ENCODE results near the gene SPEG. TPM values are rescaled to one million over a fixed set of nuclear protein-coding genes. Genes with fewer than 3 reads are reported as not detected.
A peak's percentile ranks its signal among the peaks of the same experiment; 100 is the strongest.

SPEG gene
- total RNA-seq, 6 experiments from 2014 or later = 0.24 to 1.5 (median 0.48) TPM

DNA sequence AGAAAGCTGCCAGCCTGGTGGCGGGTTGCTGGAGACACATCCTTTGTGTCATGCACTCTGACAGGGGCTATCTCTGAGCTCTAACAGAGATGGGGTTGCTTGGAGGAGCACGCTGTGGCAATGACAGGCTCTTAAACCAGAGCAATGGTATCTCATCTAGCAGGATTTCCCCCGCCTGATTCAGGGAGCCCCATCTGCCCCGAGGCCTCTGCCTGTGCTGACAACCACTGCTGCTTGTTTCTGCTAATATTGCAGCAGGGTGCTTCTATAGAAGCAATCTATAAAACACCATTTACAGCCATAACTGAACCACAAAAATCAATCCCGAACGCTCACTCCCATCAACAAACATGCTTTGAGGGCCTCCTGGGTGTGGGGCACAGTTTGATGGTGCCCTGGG, 34.1 kb upstream of the SPEG start:
- Histone ChIP-seq H3K4me1 (peaks cover 0 to 15% (median 0%) of the 10 kb centered on the region in 4 donors), H3K4me3 (no peak overlapping the region), H3K9me3 (no peaks in the 10 kb centered on the region), H3K27ac (no peak overlapping the region), H3K36me3 (no peaks in the 10 kb centered on the region), H3K27me3 (no peaks in the 10 kb centered on the region)
- TF ChIP-seq, protein P1, sequence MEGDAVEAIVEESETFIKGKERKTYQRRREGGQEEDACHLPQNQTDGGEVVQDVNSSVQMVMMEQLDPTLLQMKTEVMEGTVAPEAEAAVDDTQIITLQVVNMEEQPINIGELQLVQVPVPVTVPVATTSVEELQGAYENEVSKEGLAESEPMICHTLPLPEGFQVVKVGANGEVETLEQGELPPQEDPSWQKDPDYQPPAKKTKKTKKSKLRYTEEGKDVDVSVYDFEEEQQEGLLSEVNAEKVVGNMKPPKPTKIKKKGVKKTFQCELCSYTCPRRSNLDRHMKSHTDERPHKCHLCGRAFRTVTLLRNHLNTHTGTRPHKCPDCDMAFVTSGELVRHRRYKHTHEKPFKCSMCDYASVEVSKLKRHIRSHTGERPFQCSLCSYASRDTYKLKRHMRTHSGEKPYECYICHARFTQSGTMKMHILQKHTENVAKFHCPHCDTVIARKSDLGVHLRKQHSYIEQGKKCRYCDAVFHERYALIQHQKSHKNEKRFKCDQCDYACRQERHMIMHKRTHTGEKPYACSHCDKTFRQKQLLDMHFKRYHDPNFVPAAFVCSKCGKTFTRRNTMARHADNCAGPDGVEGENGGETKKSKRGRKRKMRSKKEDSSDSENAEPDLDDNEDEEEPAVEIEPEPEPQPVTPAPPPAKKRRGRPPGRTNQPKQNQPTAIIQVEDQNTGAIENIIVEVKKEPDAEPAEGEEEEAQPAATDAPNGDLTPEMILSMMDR (IDR thresholded peaks at IDR 0.05) = no peak
- no peak for TF ChIP-seq POLR2A (IDR thresholded peaks at IDR 0.05)
- WGBS (ENCODE audit: insufficient coverage, low coverage, low lambda C conversion rate, missing lambda C conversion rate) = 26% methylated on average over 3 of the region's 6 CpGs
- DNase-seq = no peak
- intact Hi-C loops (cut with DNase I) = loop anchor here in 1 of 2 donors (10.0 kb wide), 1 partner anchor 124 kb away; no protein-coding TSS in a partner anchor
- ATAC-seq = no peak

DNA sequence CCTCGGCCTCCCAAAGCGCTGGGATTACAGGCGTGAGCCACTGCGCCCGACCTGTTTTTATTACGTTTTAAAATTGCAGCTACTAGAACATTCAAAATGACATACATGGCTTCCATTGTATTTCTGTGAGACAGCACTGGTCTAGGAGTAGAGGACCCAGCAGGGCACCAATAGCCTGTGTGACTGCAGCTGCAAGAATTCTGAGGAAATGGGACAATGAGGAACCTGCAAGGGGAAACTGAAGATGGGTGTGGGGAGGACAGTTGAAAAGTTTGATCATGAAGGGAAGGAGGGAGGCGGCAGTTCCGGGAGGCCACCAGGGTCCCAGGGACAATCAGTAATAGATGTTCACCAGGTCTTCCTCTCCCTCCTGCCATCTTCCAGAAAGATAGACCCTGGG, 33.0 kb upstream of the SPEG start:
- H3K27ac ChIP-seq = no peak overlapping the region
- H3K9me3 ChIP-seq = no peaks in the 10 kb centered on the region
- ATAC-seq (no peak), DNase-seq (no peak)
- WGBS (ENCODE audit: insufficient coverage, low coverage, low lambda C conversion rate, missing lambda C conversion rate) = 78% methylated on average over 6 of the region's 8 CpGs
- TF ChIP-seq, protein P1 (IDR thresholded peaks at IDR 0.05) = no peak
- no peak for TF ChIP-seq POLR2A (IDR thresholded peaks at IDR 0.05)
- intact Hi-C loops (cut with DNase I) = loop anchor here in 1 of 2 donors (10.0 kb wide), 1 partner anchor 123 kb away; no protein-coding TSS in a partner anchor
- no peaks in the 10 kb centered on the region for H3K27me3 ChIP-seq
- H3K4me1 ChIP-seq = peaks cover 0 to 15% (median 0%) of the 10 kb centered on the region in 4 donors
- no peaks in the 10 kb centered on the region for H3K36me3 ChIP-seq
- H3K4me3 ChIP-seq = no peak overlapping the region

DNA sequence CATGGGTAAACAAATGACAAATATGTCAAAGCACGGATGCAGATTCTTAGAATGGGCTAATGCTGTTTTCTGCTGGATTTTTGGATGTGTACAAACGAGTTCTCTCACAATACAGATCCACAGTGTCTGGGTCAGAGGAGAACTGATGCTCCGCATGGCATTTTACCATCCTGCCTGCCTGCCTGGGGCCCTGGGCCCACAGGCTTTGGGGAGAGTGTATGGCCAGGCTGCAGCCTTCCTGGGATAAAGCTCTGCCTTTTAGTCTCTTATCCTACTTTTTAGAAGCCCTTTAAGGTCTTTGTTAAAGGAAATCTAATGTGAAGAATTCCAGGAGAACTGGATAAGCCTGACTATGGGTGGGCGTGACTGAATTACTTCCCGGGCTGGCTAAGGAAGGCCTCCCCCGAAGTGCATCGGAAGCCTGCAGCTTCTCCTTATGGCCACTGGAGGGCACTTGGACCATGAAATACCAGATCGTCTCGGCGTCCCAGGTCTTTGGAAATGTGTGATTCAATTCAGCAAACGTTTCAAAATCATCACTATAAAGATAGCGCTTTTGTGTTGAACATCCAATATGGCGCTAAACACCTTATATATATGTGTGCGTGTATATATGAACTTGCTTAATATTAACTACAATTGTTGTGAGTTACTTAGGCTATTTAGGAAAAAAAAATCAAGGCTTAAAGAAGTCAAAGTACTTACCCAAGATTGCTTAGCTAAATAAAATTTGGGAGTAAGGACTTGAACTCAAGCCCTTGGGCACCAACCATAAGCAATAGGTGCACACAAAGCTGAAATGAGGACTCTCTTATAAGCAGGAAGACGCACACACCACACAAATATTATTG, 31.8 kb upstream of the SPEG start:
- intact Hi-C loops (cut with DNase I) = loop anchor here in 1 of 2 donors (10.0 kb wide), 1 partner anchor 122 kb away; no protein-coding TSS in a partner anchor
- TF ChIP-seq, protein P1 (IDR thresholded peaks at IDR 0.05) = peak; percentile 76 to 88 (median 86)
- TF ChIP-seq POLR2A (IDR thresholded peaks at IDR 0.05) = no peak
- Histone ChIP-seq H3K36me3 (no peaks in the 10 kb centered on the region), H3K9me3 (no peaks in the 10 kb centered on the region), H3K27me3 (no peaks in the 10 kb centered on the region), H3K4me3 (no peak overlapping the region), H3K4me1 (peaks cover 0 to 15% (median 0%) of the 10 kb centered on the region in 4 donors), H3K27ac (no peak overlapping the region)
- peak in 2 of 3 donors; percentile 62 for DNase-seq
- 14% methylated on average over 14 of the region's 15 CpGs for WGBS (ENCODE audit: insufficient coverage, low coverage, low lambda C conversion rate, missing lambda C conversion rate)
- ATAC-seq = peak; percentile 80 to 83 (median 81)

DNA sequence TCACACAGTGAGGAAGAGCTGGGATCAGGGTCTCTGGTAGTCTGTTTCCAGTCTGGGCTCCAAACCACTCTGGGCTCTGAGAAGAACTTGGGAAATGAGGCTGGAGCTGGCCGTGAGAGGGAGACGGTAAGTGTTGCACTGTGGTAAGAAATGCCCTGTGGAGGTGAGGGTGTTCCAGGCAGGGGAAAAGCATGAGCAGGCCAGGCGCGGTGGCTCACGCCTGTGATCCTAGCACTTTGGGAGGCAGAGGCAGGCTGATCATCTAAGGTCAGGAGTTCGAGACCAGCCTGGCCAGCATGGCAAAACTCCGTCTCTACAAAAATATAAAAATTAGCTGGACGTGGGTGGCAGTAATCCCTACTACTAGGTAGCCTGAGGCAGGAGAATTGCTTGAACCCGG, 30.8 kb upstream of the SPEG start:
- no peak for TF ChIP-seq POLR2A (IDR thresholded peaks at IDR 0.05)
- TF ChIP-seq, protein P1 (IDR thresholded peaks at IDR 0.05) = no peak
- intact Hi-C loops (cut with DNase I) = loop anchor here in 1 of 2 donors (10.0 kb wide), 1 partner anchor 121 kb away; no protein-coding TSS in a partner anchor
- DNase-seq (no peak), ATAC-seq (no peak)
- no peaks in the 10 kb centered on the region for H3K27me3 ChIP-seq
- peaks cover 0 to 8% (median 0%) of the 10 kb centered on the region in 4 donors for H3K4me1 ChIP-seq
- no peaks in the 10 kb centered on the region for H3K9me3 ChIP-seq
- WGBS (ENCODE audit: insufficient coverage, low coverage, low lambda C conversion rate, missing lambda C conversion rate) = 77% methylated on average over 8 of the region's 9 CpGs
- no peak overlapping the region for H3K27ac ChIP-seq
- no peaks in the 10 kb centered on the region for H3K36me3 ChIP-seq
- H3K4me3 ChIP-seq = no peak overlapping the region

Measured in right lobe of liver (tissue), 6 donors.